Kidney (tissue), 14 donors: Measurements from ENCODE around the gene APOB. TPM values are rescaled to one million over a fixed set of nuclear protein-coding genes. Genes with fewer than 3 reads are reported as not detected.
A peak's percentile ranks its signal among the peaks of the same experiment; 100 is the strongest.

Experiments
- DNase-seq, 5 donors: peaks; one replicate each; pipeline ENCODE4 v3.0.0-alpha.2; 2013 to 2020
- FAIRE-seq: peaks from 2 replicates; lab custom pipeline; 2012; peaks lifted over from hg19 to GRCh38; lab: Jason Lieb, UNC
- H3K27ac ChIP-seq, 2 donors: one replicate each; pipeline ENCODE4 v1.7.0; 2013; ENCODE audit warnings: low read depth in 2 of 2, low read length in 2 of 2, inconsistent platforms in 1 of 2
- H3K27me3 ChIP-seq: one replicate; pipeline ENCODE4 v1.7.1; 2013; ENCODE audit warnings: low read length, inconsistent platforms; ENCODE audit not compliant: control insufficient read depth, insufficient read depth
- H3K36me3 ChIP-seq, 3 donors: one replicate each; pipeline versions ENCODE4 v1.7.0 to v1.7.1; 2013; ENCODE audit warnings: low read length in 3 of 3, control low read depth in 1 of 3, inconsistent platforms in 1 of 3; ENCODE audit not compliant: insufficient read depth in 3 of 3, control insufficient read depth in 2 of 3
- H3K4me1 ChIP-seq, 3 donors: one replicate each; pipeline versions ENCODE4 v1.7.0 to v1.7.1; 2013; ENCODE audit warnings: low read length in 3 of 3, inconsistent platforms in 1 of 3, low read depth in 1 of 3; ENCODE audit not compliant: control insufficient read depth in 2 of 3, insufficient read depth in 2 of 3
- H3K4me3 ChIP-seq, 3 donors: one replicate each; pipeline versions ENCODE4 v1.7.0 to v1.8.1; 2013; ENCODE audit warnings: low read length in 3 of 3, control low read depth in 1 of 3, inconsistent platforms in 1 of 3
- H3K9ac ChIP-seq, 3 donors: one replicate each; pipeline versions ENCODE4 v1.7.0 to v1.7.1; 2013; ENCODE audit warnings: low read length in 3 of 3, control low read depth in 1 of 3, inconsistent platforms in 1 of 3
- H3K9me3 ChIP-seq, 3 donors: one replicate each; pipeline versions ENCODE4 v1.7.0 to v1.7.1; 2013; ENCODE audit warnings: low read length in 3 of 3, control low read depth in 1 of 3, inconsistent platforms in 1 of 3; ENCODE audit not compliant: control insufficient read depth in 2 of 3, insufficient read depth in 1 of 3
- CTCF ChIP-seq: IDR thresholded peaks from 3 replicates; pipeline ENCODE4 v1.5.1; 2012; ENCODE audit warnings: mild to moderate bottlenecking, moderate library complexity, borderline replicate concordance; ENCODE audit not compliant: insufficient read depth; ENCODE audit errors: extremely low read depth
- intact Hi-C: fragments of 100-400 bp; cut with DNase I; formaldehyde crosslinking; loops from one replicate; pipeline ENCODE4 v1.11.1; 2022
- polyA plus RNA-seq: library from polyadenylated mRNA; stranded (reverse); fragments of 350-450 nt; fragmentation: Illumina TruSeq; extraction: RNeasy Lipid Tissue Mini Kit (QIAGEN cat#74804); gene quantifications from one replicate; pipeline ENCODE4 v1.2.3, GENCODE V29; 2014; ENCODE audit warnings: low read depth, low replicate concordance; ENCODE audit not compliant: insufficient read depth
- total RNA-seq: library from RNA; stranded (reverse); fragmentation: NEBNext Ultra II Directional; extraction: Animal tissue kit (Norgen Biotek cat#: 25700); gene quantifications from one replicate; pipeline ENCODE4 v1.2.1, GENCODE V29; 2021
- donor health status: control.
- donor health status: control.
- donor health status: control.
- donor health status: control.
- donor health status: control.
- donor health status: DM: yes; HTN: yes; CAD: no.
- donor health status: Normal renal cell carcinoma (clear cell type).

APOB gene
- total and polyA plus RNA-seq, 2 donors from 2014 or later = 0.11 to 0.57 TPM

- no peak overlapping the region for H3K27ac ChIP-seq
- H3K36me3 ChIP-seq = no peaks in the 10 kb centered on the region
- no peaks in the 10 kb centered on the region for H3K9me3 ChIP-seq
- DNase-seq (peak in 2 of 5 donors; percentile 26 to 77), FAIRE-seq (no peak)
- no peaks in the 10 kb centered on the region for H3K4me1 ChIP-seq
- no peak overlapping the region for H3K4me3 ChIP-seq
- TF ChIP-seq CTCF = no peak
- intact Hi-C loops = no loop called here
- H3K27me3 ChIP-seq = no peaks in the 10 kb centered on the region
- H3K9ac ChIP-seq = no peak overlapping the region
Observed at GRCh38 chr2:20984408-20984807, 59.5 kb downstream of the APOB start.

- Histone ChIP-seq H3K4me3 (no peak overlapping the region), H3K9me3 (no peaks in the 10 kb centered on the region), H3K9ac (no peak overlapping the region), H3K27ac (no peak overlapping the region), H3K27me3 (no peaks in the 10 kb centered on the region), H3K36me3 (no peaks in the 10 kb centered on the region), H3K4me1 (no peaks in the 10 kb centered on the region)
- no peak for TF ChIP-seq CTCF
- no peak for FAIRE-seq
- intact Hi-C loops = no loop called here
- no peak for DNase-seq
Observed at GRCh38 chr2:20983844-20984243, 60.0 kb downstream of the APOB start.

GRCh38 chr2:20982861-20983260 is 61.0 kb downstream of the APOB start:
- H3K27ac ChIP-seq = no peak overlapping the region
- H3K27me3 ChIP-seq = no peaks in the 10 kb centered on the region
- FAIRE-seq = no peak
- H3K4me3 ChIP-seq = no peak overlapping the region
- no peaks in the 10 kb centered on the region for H3K36me3 ChIP-seq
- H3K9me3 ChIP-seq = no peaks in the 10 kb centered on the region
- H3K4me1 ChIP-seq = no peaks in the 10 kb centered on the region
- peak in 2 of 5 donors; percentile 40 to 69 for DNase-seq
- intact Hi-C loops = no loop called here
- H3K9ac ChIP-seq = no peak overlapping the region
- TF ChIP-seq CTCF = no peak
